SK-N-SH treated with all-trans-retinoic acid at 6 μM for 48 hours (cell line): ENCODE results near the gene PTPRO.

Experiments
- CSRNP3 ChIP-seq: fragments of 250-450 bp; sonication (Bioruptor Pico); IDR thresholded peaks from 2 replicates; pipeline ENCODE4 v1.5.1; 2021; ENCODE audit warnings: mild to moderate bottlenecking, moderate library complexity
- PATZ1 ChIP-seq: fragments of 250-450 bp; sonication (Bioruptor Pico); IDR thresholded peaks from 2 replicates; pipeline ENCODE4 v1.8.0; 2020; ENCODE audit warnings: mild to moderate bottlenecking, moderate library complexity, borderline replicate concordance
- RARB ChIP-seq: fragments of 250-450 bp; sonication (Bioruptor Pico); IDR thresholded peaks from 2 replicates; pipeline ENCODE4 v1.8.0; 2021; ENCODE audit warnings: mild to moderate bottlenecking, moderate library complexity
- TCF4 ChIP-seq: fragments of 250-450 bp; sonication (Bioruptor Pico); IDR thresholded peaks from 2 replicates; pipeline ENCODE4 v1.8.0; 2021; ENCODE audit warnings: mild to moderate bottlenecking, moderate library complexity, borderline replicate concordance
- TOX ChIP-seq: fragments of 250-450 bp; sonication (Bioruptor Pico); IDR thresholded peaks from 2 replicates; pipeline ENCODE4 v1.8.0; 2021; ENCODE audit warnings: mild to moderate bottlenecking, moderate library complexity, borderline replicate concordance
- ZFP3 ChIP-seq: fragments of 250-450 bp; sonication (Bioruptor Pico); IDR thresholded peaks from 2 replicates; pipeline ENCODE4 v1.5.0; 2020; ENCODE audit warnings: mild to moderate bottlenecking, moderate library complexity
- ZNF70 ChIP-seq: fragments of 450-650 bp; formaldehyde crosslinking; IDR thresholded peaks from 2 replicates; pipeline ENCODE4 v1.5.0; 2020; ENCODE audit warnings: mild to moderate bottlenecking, moderate library complexity

- no peak for TF ChIP-seq CSRNP3 (CRISPR knock-in tag)
- no peak for TF ChIP-seq TCF4 (CRISPR knock-in tag)
- no peak for TF ChIP-seq TOX
- no peak for TF ChIP-seq ZFP3
- no peak for TF ChIP-seq PATZ1
- TF ChIP-seq RARB (CRISPR knock-in tag) = no peak
- TF ChIP-seq ZNF70 = no peak
Measured at GRCh38 chr12:15547063-15547462, 224.8 kb downstream of the PTPRO start.
